ENCODE results near the gene UST. TPM values are rescaled to one million over a fixed set of nuclear protein-coding genes. Genes with fewer than 3 reads are reported as not detected.

Gene UST
- total and polyA plus RNA-seq, 2 of the 8 experiments (the other 6 are each of a cell fraction or from before 2014, with no cell fraction given) = 13.5 to 34.5 TPM

- TF ChIP-seq CTBP2 (IDR thresholded peaks at IDR 0.05; ENCODE audit: borderline replicate concordance, insufficient read depth, insufficient read length, low read length) = no peak
- TF ChIP-seq BRCA1 (IDR thresholded peaks at IDR 0.05; ENCODE audit: low read depth, low read length) = no peak
- TF ChIP-seq JUND (IDR thresholded peaks at IDR 0.05; ENCODE audit: low read length) = no peak
- no peak for TF ChIP-seq RAD21 (IDR thresholded peaks at IDR 0.05 in 1 of 2, conservative IDR thresholded peaks at IDR 0.05 in 1 of 2; ENCODE audit: low read depth in 2 of 2, low read length in 2 of 2)
- TF ChIP-seq TEAD4 (IDR thresholded peaks at IDR 0.05; ENCODE audit: low read depth, low read length) = no peak
- no peak for TF ChIP-seq ASH2L (IDR thresholded peaks at IDR 0.05; ENCODE audit: low read length)
Measured at GRCh38 chr6:148964467-148964866, 217.6 kb downstream of the UST start (continued).

All from H1 (cell line).